Activated CD4-positive, CD25-positive, alpha-beta regulatory T cell treated with anti-CD3 and anti-CD28 coated beads, Interleukin-2, amount 50 U/mL, for 72 hours (primary cell): ENCODE data around the gene FGF22.
"Not testable (repeated sequence)": the region's sequence is repeated elsewhere in the genome, so short reads cannot be mapped to it uniquely, and the experiment has no call there.

ENCODE experiments used
- DNase-seq: peaks from one replicate; pipeline ENCODE4 v3.0.0; 2021

FGF22 gene

GRCh38 chr19:661427-662196 lies 21.9 kb downstream of the FGF22 start:
- peak; percentile 53 for DNase-seq

DNA sequence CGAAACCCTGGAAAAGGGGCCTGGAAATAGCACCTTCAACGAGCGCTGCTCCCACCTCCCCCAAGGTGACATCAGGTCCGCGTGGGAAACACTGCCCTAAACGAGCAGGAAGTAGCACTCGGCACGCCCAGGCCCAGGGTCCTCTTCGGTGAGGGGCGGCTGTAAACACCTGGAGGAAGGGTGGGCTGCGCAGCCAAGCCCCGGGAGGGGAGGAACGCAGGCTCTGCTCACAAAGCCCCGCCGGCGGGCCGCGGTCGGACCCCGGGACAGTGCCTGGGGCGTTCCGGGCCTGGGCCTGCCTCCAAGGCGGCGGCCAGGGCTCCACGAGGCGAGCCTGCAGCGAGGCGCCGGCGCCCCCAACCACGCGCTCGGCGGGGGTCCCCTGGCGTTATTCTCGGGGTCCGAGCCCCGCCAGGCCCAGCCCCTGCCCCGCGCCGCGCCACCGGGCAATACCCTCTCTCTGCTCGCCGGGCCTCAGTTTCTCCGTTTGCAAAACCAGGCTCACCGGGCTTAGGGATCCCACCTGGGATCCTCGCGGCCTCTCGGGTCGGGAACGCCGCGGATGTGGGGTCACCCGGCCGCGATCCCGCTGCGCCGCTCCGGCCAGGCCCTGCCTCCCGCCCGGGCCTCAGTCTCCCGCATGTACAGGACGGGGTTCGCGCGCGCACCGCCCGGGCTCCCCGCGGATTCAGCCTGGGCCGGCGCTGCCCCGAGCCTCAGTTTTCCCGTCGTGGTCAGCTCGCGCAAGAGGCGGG lies 22.7 kb downstream of the FGF22 start:
- peak; percentile 65 for DNase-seq

- DNase-seq = peak; percentile 89
Measured at GRCh38 chr19:662962-663681, 23.4 kb downstream of the FGF22 start, which contains the start of gene RNF126. TSS of gene RNF126 (minus strand) at chr19:663214. CDS start at chr19:663121, 93 bp downstream.

- DNase-seq = no peak
Measured at GRCh38 chr19:663682-664117, 24.0 kb downstream of the FGF22 start.

- peak; percentile 84 for DNase-seq
Measured at GRCh38 chr19:664913-665443, 25.3 kb downstream of the FGF22 start.

- DNase-seq = not testable (repeated sequence)
Measured at GRCh38 chr19:666985-667573, 27.4 kb downstream of the FGF22 start.

DNA sequence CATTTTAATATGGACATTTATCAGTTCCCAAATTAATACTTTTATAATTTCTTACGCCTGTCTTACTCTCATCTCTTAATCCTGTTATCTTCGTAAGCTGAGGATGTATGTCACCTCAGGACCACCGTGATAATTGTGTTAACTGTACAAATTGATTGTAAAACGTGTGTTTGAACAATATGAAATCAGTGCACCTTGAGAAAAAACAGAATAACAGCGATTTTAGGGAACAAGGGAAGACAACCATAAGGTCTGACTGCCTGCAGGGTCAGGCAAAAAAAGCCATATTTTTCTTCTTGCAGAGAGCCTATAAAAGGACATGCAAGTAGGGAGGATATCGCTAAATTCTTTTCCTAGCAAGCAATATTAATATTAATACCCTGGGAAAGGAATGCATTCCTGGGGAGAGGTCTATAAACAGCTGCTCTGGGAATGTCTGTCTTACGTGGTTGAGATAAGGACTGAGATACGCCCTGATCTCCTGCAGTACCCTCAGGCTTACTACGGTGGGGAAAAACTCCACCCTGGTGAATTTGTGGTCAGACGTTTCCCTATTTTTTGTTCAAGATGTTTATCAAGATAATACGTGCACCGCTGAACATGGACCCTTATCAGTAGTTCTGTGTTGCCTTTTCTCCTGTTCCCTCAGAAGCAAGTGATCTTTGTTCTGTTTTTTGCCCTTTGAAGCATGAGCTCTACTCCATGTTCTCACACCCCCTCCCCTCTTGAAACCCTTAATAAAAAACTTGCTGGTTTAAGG lies 29.2 kb downstream of the FGF22 start:
- not testable (repeated sequence) for DNase-seq

DNA sequence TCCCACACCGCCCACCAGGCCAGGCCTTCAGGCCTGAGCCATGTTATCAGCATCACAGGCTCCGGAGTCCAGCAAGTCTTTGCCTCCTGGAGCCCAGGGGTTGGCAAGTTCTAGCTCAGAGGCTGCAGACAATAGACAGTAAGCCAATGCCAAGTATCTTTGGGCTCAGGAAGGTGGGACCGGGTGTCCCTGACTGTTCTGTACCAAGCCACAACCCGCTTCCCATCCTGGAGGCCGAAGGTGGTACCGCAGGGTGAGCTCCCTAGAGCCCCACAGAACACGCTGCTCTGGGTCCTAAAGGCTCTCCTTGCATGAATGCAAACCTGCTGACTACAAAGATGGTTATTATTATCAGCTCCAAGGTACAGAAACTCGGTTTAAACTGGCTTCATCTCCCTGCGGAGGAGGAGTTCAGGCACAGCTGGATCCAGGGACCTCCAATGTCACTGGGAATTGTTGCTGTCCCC lies 31.0 kb downstream of the FGF22 start:
- no peak for DNase-seq

DNA sequence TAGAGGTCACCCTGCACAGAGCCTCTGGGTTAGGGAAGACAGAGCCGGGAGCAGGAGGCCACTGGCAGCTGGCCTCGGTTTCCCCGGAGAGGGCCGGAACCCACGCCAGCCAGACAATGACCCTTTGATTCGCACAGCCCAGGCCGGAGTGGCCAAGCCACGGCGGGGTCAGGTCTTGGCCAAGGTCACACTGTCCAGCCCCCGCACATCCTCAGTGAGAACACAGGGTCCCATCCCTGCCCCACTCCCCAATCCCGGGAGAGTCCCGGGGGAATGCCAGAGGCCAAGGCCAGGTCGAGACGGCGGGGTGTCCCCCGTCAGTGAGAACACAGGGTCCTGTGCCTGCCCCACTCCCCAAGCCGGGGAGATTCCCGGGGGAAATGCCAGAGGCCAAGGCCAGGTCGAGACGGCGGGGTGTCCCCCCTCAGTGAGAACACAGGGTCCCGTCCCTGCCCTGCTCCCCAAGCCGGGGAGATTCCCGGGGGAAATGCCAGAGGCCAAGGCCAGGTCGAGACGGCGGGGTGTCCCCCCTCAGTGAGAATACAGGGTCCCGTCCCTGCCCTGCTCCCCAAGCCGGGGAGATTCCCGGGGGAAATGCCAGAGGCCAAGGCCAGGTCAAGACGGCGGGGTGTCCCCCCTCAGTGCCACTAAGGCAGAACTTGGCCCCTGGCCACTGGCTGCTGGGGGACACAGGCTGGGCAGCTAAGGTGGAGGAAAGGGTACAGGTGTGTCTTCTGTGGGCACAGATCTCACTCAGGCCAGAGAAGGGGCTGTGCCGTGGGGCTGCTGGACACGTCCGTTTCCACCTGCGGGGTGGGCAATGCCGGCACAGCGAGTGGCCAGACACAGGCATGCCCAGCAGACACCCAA lies 34.8 kb downstream of the FGF22 start:
- no peak for DNase-seq

DNA sequence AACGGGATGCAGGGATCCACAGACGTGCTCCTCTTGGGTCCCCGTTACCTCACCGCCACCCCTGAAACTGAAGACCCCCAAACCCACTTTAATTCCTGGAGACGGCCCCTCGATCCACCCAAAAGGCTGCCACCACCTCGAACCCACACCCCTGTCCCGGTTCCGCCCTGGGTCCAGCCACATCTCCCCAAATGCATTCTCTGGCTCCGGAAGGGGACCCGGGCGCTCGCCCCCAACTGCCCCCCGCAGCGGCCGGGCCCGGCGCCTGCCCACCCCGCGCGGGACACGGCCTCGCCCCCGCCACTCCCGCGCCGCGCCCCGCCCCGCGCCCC lies 36.3 kb downstream of the FGF22 start:
- no peak for DNase-seq

DNA sequence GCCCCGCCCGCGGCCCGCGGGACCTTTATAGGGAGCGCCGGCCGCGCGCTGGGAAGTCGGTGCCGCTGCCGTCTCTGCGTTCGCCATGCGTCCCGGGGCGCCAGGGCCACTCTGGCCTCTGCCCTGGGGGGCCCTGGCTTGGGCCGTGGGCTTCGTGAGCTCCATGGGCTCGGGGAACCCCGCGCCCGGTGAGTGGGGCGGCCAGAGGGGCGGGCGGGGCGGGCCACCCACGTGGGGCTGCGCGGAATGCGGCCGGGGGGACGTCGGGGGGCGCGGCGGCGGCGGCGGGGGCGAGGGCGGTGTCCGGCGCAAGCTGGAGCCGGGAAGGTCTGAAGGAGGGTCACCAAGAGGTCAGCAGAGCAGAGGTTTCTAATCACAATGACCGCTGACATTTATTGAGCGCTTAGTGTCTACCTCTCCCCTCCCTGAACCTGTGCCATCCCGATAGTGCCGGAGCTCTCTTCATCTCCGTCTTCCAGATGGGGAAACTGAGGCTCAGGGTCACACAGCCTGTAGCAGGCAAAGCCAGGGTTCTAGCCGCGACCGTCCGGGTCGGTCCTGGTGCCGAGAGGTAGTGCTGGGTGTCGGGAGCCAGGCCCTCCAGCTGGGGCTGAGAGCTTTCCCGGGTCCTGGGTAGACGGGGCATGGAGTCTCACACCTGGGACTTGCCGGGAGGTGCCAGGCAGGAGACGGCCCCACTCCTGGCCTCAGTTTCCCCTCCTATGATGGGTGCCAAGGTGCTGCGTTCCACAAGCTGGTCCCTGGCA lies 36.8 kb downstream of the FGF22 start, which contains the start of gene FSTL3:
FSTL3 (plus strand) TSS at position 54 of the 767 bp plus-strand sequence; CDS start at position 86, 32 bp downstream.
- no peak for DNase-seq

DNA sequence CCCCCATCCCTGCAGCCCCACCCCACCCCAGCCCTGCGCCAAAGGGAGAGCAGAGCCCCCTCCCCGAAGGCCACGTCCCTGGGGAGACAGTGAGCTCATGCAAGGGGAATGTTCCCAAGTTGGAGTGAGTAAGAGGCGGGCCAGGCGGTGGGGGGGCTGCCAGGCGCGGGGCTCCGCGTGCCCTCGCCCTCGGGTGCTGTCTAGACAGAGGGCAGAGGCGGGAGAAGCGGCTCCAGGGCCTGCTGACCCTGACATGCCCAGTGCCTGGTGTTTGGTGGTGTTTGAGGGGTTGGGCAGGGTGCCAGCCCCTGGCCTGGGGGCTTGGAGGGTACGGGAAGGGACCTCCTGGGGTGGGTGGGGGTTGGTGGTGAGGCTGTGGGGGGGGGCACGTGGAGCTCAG lies 37.5 kb downstream of the FGF22 start:
- no peak for DNase-seq

DNA sequence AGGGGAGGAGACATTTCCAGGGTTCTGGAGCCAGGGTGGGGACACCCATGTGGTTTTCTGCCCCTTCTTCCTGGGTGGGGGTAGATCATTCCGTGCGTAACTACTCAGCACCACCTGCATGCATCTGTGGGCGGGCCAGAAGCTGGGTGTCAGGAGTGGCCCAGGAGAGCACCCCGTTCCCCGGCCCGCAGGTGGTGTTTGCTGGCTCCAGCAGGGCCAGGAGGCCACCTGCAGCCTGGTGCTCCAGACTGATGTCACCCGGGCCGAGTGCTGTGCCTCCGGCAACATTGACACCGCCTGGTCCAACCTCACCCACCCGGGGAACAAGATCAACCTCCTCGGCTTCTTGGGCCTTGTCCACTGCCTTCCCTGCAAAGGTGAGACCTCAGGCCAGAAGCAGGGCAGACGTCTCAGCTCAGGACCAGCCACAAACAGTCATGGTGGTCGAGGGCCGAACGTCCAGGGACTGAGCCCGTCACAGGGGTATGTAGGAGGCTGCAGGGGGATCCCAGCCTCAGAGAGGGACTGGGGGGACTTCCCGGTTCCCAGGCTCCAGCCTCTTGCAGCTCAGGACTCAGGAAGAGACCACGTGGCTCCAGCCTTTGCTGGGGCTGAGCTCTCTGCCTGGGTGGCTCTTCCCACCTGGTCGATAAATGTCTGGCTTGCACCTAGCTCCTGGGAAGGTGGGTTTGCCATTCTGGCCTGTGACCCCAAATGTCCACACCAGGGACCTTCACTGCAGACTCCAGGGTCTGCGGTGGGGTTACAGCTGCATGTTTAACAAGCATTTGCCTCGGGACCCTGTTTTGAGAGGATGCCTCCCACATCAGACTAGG lies 38.1 kb downstream of the FGF22 start:
- DNase-seq = no peak

GRCh38 chr19:678791-679388 lies 39.2 kb downstream of the FGF22 start:
- DNase-seq = no peak

DNA sequence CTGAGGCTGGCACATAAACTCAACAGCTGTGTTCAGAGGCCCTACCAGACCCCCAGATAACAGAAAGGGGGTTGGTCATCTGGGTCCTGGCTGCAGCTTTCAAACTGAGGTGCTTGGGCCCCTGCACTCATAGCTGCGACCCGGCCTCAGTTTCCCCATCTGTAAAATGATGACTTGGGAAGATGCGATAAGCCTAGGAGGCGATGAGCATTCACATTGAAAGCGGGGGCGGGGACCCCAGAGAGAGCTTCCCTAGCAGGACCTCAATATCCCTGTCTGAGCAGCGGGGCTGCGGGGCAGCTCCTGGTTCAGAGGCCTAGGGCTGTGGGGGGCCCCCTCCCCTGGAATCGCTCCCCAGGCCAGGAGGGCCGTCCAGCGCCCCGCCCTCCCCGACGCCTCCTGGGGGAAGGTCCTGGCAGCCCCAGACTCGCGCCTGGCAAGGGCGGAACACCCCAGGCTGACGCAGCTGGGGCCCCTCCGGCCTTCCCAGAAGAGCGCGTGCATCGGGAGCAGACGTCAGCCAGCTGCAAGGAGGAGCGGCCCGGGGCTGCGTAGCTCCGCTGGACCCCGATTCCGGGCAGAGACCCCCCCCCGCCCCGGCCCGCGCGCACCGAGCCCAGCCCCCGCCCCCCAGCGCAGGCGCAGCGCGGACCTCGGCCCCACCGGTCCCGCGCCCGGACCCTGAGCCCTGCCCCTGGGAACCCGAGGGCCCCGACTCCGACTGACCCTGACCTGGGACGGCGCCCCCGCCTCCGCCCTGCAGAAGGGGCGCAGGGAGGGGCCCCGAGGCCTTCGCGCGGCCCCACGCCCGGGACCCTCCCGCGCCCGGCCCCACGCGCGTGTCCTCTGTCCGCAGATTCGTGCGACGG lies 40.0 kb downstream of the FGF22 start:
- DNase-seq = peak; percentile 53

DNA sequence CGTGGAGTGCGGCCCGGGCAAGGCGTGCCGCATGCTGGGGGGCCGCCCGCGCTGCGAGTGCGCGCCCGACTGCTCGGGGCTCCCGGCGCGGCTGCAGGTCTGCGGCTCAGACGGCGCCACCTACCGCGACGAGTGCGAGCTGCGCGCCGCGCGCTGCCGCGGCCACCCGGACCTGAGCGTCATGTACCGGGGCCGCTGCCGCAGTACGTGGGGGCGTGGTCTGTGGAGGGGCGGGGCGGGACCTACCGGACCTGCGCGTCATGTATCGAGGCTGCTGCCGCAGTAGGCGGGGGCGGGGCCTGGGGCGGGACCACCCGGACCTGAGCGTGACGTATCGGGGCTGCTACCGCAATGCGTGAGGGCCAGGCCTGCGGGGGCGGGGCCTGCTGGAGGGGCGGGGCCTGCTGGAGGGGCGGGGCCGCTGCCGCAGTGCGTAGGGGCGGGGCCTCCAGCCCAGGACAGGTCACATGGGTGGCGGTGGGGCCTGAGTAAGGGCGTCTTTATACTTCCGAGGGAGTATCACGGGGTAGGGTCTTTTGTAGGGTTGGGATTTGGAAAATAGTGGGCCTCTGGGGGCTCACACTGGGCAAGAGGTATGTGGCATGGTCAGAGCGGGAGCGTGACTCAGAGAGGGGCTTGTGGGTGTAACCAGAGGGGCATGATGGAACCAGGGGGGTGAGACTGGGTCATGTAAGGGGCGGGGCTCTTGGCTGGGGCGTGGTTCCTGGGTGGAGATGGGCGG lies 40.8 kb downstream of the FGF22 start:
- DNase-seq = peak; percentile 97
